Activated naive CD4-positive, alpha-beta T cell (primary cell): ENCODE results near the gene DCDC2.
"Not testable (repeated sequence)": the region's sequence is repeated elsewhere in the genome, so short reads cannot be mapped to it uniquely, and the experiment has no call there.

Experiments used
- DNase-seq, 4 experiments: peaks; one replicate each; lab custom pipeline; 2025; lab: John Stamatoyannopoulos, UW

The DCDC2 gene

GRCh38 chr6:24272148-24272547, 85.7 kb downstream of the DCDC2 start:
- DNase-seq: no peak

- no peak for DNase-seq
These were observed 87.8 kb downstream of the DCDC2 start for GRCh38 chr6:24270011-24270410.

GRCh38 chr6:24258214-24258613, 99.6 kb downstream of the DCDC2 start:
- DNase-seq: not testable (repeated sequence)

- no peak for DNase-seq
These were observed 100.6 kb downstream of the DCDC2 start for GRCh38 chr6:24257282-24257681.

GRCh38 chr6:24255676-24256075, 102.2 kb downstream of the DCDC2 start:
- DNase-seq: no peak

GRCh38 chr6:24253360-24253759, 104.5 kb downstream of the DCDC2 start:
- DNase-seq: no peak

GRCh38 chr6:24252280-24252679, 105.6 kb downstream of the DCDC2 start:
- DNase-seq: no peak

GRCh38 chr6:24251339-24251738, 106.5 kb downstream of the DCDC2 start:
- DNase-seq: no peak

- DNase-seq: no peak
These were observed 107.9 kb downstream of the DCDC2 start for GRCh38 chr6:24249926-24250325.

GRCh38 chr6:24245275-24245674, 112.6 kb downstream of the DCDC2 start:
- DNase-seq: no peak

GRCh38 chr6:24242924-24243323, 114.9 kb downstream of the DCDC2 start:
- DNase-seq: no peak

GRCh38 chr6:24241779-24242178, 116.1 kb downstream of the DCDC2 start:
- DNase-seq: not testable (repeated sequence)

- no peak for DNase-seq
These were observed 116.9 kb downstream of the DCDC2 start for GRCh38 chr6:24240943-24241342.

GRCh38 chr6:24240380-24240928, 117.4 kb downstream of the DCDC2 start:
- no peak for DNase-seq

- DNase-seq: no peak
These were observed 119.2 kb downstream of the DCDC2 start for GRCh38 chr6:24238700-24239099.

- not testable (repeated sequence) for DNase-seq
These were observed 121.1 kb downstream of the DCDC2 start for GRCh38 chr6:24236779-24237178.

GRCh38 chr6:24233813-24234442, 123.9 kb downstream of the DCDC2 start:
- no peak for DNase-seq

GRCh38 chr6:24231438-24231977, 126.4 kb downstream of the DCDC2 start:
- no peak for DNase-seq

- no peak for DNase-seq
These were observed 128.0 kb downstream of the DCDC2 start for GRCh38 chr6:24229696-24230405.

- DNase-seq: no peak
These were observed 129.1 kb downstream of the DCDC2 start for GRCh38 chr6:24228681-24229255.

GRCh38 chr6:24228123-24228522, 129.7 kb downstream of the DCDC2 start:
- no peak for DNase-seq

- no peak for DNase-seq
These were observed 130.3 kb downstream of the DCDC2 start for GRCh38 chr6:24227556-24227955.

- DNase-seq: no peak
These were observed 131.3 kb downstream of the DCDC2 start for GRCh38 chr6:24226541-24226940.
